OCI-LY1 (cell line): ENCODE data around the gene CEACAM21.

Source experiments
- H2AFZ ChIP-seq: fragments of 200-600 bp; sonication (generic), shearing (Covaris generic); 2 replicates; pipeline ENCODE4 v1.6.0; 2014; ENCODE audit warnings: antibody characterized with exemption, mild to moderate bottlenecking, low read length
- H3F3A ChIP-seq: fragments of 200-600 bp; sonication (generic), shearing (Covaris generic); 2 replicates; pipeline ENCODE4 v1.6.0; 2014; ENCODE audit warnings: mild to moderate bottlenecking, antibody characterized with exemption, low read length, moderate library complexity; ENCODE audit not compliant: insufficient read depth
- H3K27ac ChIP-seq: fragments of 200-600 bp; sonication (generic); 2 replicates; pipeline ENCODE4 v1.5.1; 2014; ENCODE audit warnings: low read length, mixed run types, mild to moderate bottlenecking, low read depth; ENCODE audit not compliant: poor library complexity, severe bottlenecking
- H3K27me3 ChIP-seq: fragments of 200-600 bp; sonication (generic); 2 replicates; pipeline ENCODE4 v1.6.0; 2014; ENCODE audit warnings: antibody characterized with exemption, mild to moderate bottlenecking, low read length, moderate library complexity; ENCODE audit not compliant: insufficient read depth
- H3K36me3 ChIP-seq: fragments of 200-600 bp; sonication (generic); 2 replicates; pipeline ENCODE4 v1.6.1; 2014; ENCODE audit warnings: mild to moderate bottlenecking, antibody characterized with exemption, low read length, moderate library complexity, mixed read lengths; ENCODE audit not compliant: insufficient read depth
- H3K4me1 ChIP-seq: fragments of 200-600 bp; sonication (generic); 2 replicates; pipeline ENCODE4 v1.5.1; 2014; ENCODE audit warnings: mild to moderate bottlenecking, low read length, moderate library complexity; ENCODE audit not compliant: insufficient read depth, severe bottlenecking
- H3K4me2 ChIP-seq: fragments of 200-600 bp; sonication (generic), shearing (Covaris generic); 2 replicates; pipeline ENCODE4 v1.6.1; 2014; ENCODE audit warnings: low read length
- H3K4me3 ChIP-seq: fragments of 200-600 bp; sonication (generic); 2 replicates; pipeline ENCODE4 v1.5.1; 2014; ENCODE audit warnings: low read length, low read depth, mild to moderate bottlenecking, mixed read lengths; ENCODE audit not compliant: poor library complexity, severe bottlenecking
- H3K79me2 ChIP-seq: fragments of 200-600 bp; shearing (Covaris generic); 2 replicates; pipeline ENCODE4 v1.6.1; 2016; ENCODE audit warnings: mixed run types, low read length, mixed read lengths; ENCODE audit not compliant: insufficient read depth
- H3K9ac ChIP-seq: fragments of 200-600 bp; sonication (generic), shearing (Covaris generic); 2 replicates; pipeline ENCODE4 v1.6.1; 2014; ENCODE audit warnings: mild to moderate bottlenecking, low read length, mixed read lengths
- H3K9me2 ChIP-seq: fragments of 200-600 bp; sonication (generic), shearing (Covaris generic); 2 replicates; pipeline ENCODE4 v1.6.1; 2014; ENCODE audit warnings: low read depth, mild to moderate bottlenecking, low read length, mixed read lengths
- H3K9me3 ChIP-seq: fragments of 200-600 bp; shearing (Covaris generic); 2 replicates; pipeline ENCODE4 v1.6.1; 2014; ENCODE audit warnings: low read length, mixed read lengths
- H4K20me1 ChIP-seq: fragments of 200-600 bp; sonication (generic), shearing (Covaris generic); 2 replicates; pipeline ENCODE4 v1.6.0; 2016; ENCODE audit warnings: mild to moderate bottlenecking, low read length; ENCODE audit not compliant: insufficient read depth
- CTCF ChIP-seq: fragments of 200-600 bp; sonication (generic), shearing (Covaris generic); IDR thresholded peaks from 2 replicates; pipeline ENCODE4 v1.5.1; 2017; ENCODE audit warnings: mild to moderate bottlenecking, antibody characterized with exemption, low read length, moderate library complexity, mixed read lengths
- EZH2 ChIP-seq: fragments of 200-600 bp; sonication (generic), shearing (Covaris generic); IDR thresholded peaks from 2 replicates; pipeline ENCODE4 v1.8.0; 2017; ENCODE audit warnings: borderline replicate concordance, mixed run types, mild to moderate bottlenecking, antibody characterized with exemption, low read length, moderate library complexity, mixed read lengths

CEACAM21 gene

GRCh38 chr19:41589371-41589770 lies 13.4 kb downstream of the CEACAM21 start:
- Histone ChIP-seq H3K79me2 (no peaks in the 10 kb centered on the region), H3K4me3 (no peak overlapping the region), H3K9ac (no peak overlapping the region), H3K4me2 (no peak overlapping the region), H3K36me3 (no peaks in the 10 kb centered on the region), H3K27me3 (no peaks in the 10 kb centered on the region), H3K27ac (no peak overlapping the region), H3K9me2 (no peaks in the 10 kb centered on the region), H3F3A (no peaks in the 10 kb centered on the region), H3K9me3 (no peaks in the 10 kb centered on the region), H3K4me1 (no peaks in the 10 kb centered on the region), H2AFZ (no peak overlapping the region), H4K20me1 (no peaks in the 10 kb centered on the region)
- no peak for TF ChIP-seq CTCF
- TF ChIP-seq EZH2: no peak

- H3K9me3 ChIP-seq: no peaks in the 10 kb centered on the region
- H2AFZ ChIP-seq: no peak overlapping the region
- H4K20me1 ChIP-seq: no peaks in the 10 kb centered on the region
- TF ChIP-seq CTCF (no peak), EZH2 (no peak)
- H3K36me3 ChIP-seq: no peaks in the 10 kb centered on the region
- H3K27me3 ChIP-seq: no peaks in the 10 kb centered on the region
- H3K27ac ChIP-seq: no peak overlapping the region
- H3K9me2 ChIP-seq: no peaks in the 10 kb centered on the region
- H3K4me1 ChIP-seq: no peaks in the 10 kb centered on the region
- no peak overlapping the region for H3K4me2 ChIP-seq
- H3K9ac ChIP-seq: no peak overlapping the region
- no peak overlapping the region for H3K4me3 ChIP-seq
- H3K79me2 ChIP-seq: no peaks in the 10 kb centered on the region
- H3F3A ChIP-seq: no peaks in the 10 kb centered on the region
Observed at GRCh38 chr19:41590936-41591335, 15.0 kb downstream of the CEACAM21 start.

- TF ChIP-seq CTCF (no peak), EZH2 (no peak)
- no peak overlapping the region for H3K9ac ChIP-seq
- H3K9me2 ChIP-seq: no peaks in the 10 kb centered on the region
- no peak overlapping the region for H2AFZ ChIP-seq
- no peak overlapping the region for H3K4me3 ChIP-seq
- H3K4me1 ChIP-seq: no peaks in the 10 kb centered on the region
- no peaks in the 10 kb centered on the region for H3F3A ChIP-seq
- no peaks in the 10 kb centered on the region for H3K27me3 ChIP-seq
- no peaks in the 10 kb centered on the region for H3K36me3 ChIP-seq
- no peaks in the 10 kb centered on the region for H3K79me2 ChIP-seq
- no peaks in the 10 kb centered on the region for H3K9me3 ChIP-seq
- H3K27ac ChIP-seq: no peak overlapping the region
- no peak overlapping the region for H3K4me2 ChIP-seq
- no peaks in the 10 kb centered on the region for H4K20me1 ChIP-seq
Observed at GRCh38 chr19:41591951-41592562, 16.1 kb downstream of the CEACAM21 start.
